Endodermal cell (in vitro differentiated cells): ENCODE measurements around the gene GLS2. TPM values are rescaled to one million over a fixed set of nuclear protein-coding genes. Genes with fewer than 3 reads are reported as not detected.
"Not testable (repeated sequence)": the region's sequence is repeated elsewhere in the genome, so short reads cannot be mapped to it uniquely, and the experiment has no call there.

ENCODE experiments used
- DNase-seq: peaks from one replicate; pipeline ENCODE4 v3.0.0-alpha.2; 2017
- H3K27ac ChIP-seq: 2 replicates; pipeline ENCODE4 v1.5.1; 2013; ENCODE audit warnings: mild to moderate bottlenecking, low read depth, low read length, moderate library complexity
- H3K27me3 ChIP-seq: 2 replicates; pipeline ENCODE4 v1.6.1; 2013; ENCODE audit warnings: mild to moderate bottlenecking, low read length, moderate library complexity; ENCODE audit not compliant: insufficient read depth, control insufficient read depth, poor library complexity, severe bottlenecking
- H3K36me3 ChIP-seq: 2 replicates; pipeline ENCODE4 v1.7.0; 2013; ENCODE audit warnings: mild to moderate bottlenecking, low read length, moderate library complexity; ENCODE audit not compliant: control insufficient read depth, insufficient read depth
- H3K4me1 ChIP-seq: one replicate; pipeline ENCODE4 v1.7.0; 2013; ENCODE audit warnings: low read length; ENCODE audit not compliant: control insufficient read depth, insufficient read depth
- H3K4me3 ChIP-seq: 2 replicates; pipeline ENCODE4 v1.5.1; 2013; ENCODE audit warnings: mild to moderate bottlenecking, low read length, moderate library complexity
- H3K9ac ChIP-seq: 2 replicates; pipeline ENCODE4 v1.6.1; 2013; ENCODE audit warnings: mild to moderate bottlenecking, low read length, moderate library complexity; ENCODE audit not compliant: poor library complexity, severe bottlenecking; ENCODE audit errors: extremely low read depth
- H3K9me3 ChIP-seq: 2 replicates; pipeline ENCODE4 v1.6.1; 2013; ENCODE audit warnings: mild to moderate bottlenecking, low read length, moderate library complexity; ENCODE audit not compliant: control insufficient read depth
- H3K27ac Mint-ChIP-seq: 2 replicates; pipeline ENCODE4 v1.8.0; 2020; ENCODE audit warnings: mixed read lengths
- H3K27me3 Mint-ChIP-seq: 2 replicates; pipeline ENCODE4 v1.8.0; 2021; ENCODE audit warnings: mild to moderate bottlenecking, mixed read lengths; ENCODE audit not compliant: insufficient read depth
- H3K36me3 Mint-ChIP-seq: 2 replicates; pipeline ENCODE4 v1.8.0; 2020; ENCODE audit warnings: low read depth, mixed read lengths
- H3K4me1 Mint-ChIP-seq: 2 replicates; pipeline ENCODE4 v1.8.0; 2020; ENCODE audit warnings: mixed read lengths
- H3K4me3 Mint-ChIP-seq: 2 replicates; pipeline ENCODE4 v1.8.0; 2020; ENCODE audit warnings: mild to moderate bottlenecking, moderate library complexity, mixed read lengths
- H3K9me3 Mint-ChIP-seq: 2 replicates; pipeline ENCODE4 v1.8.0; 2020; ENCODE audit warnings: mild to moderate bottlenecking, mixed read lengths
- CTCF ChIP-seq: fragments of 200-600 bp; sonication (generic); conservative IDR thresholded peaks from 2 replicates; pipeline ENCODE4 v1.5.0; 2021; ENCODE audit warnings: antibody characterized with exemption, mild to moderate bottlenecking
- WGBS, 2 experiments: methylation state at CpG; one replicate each; pipeline versions ENCODE4 v1.1.5 to v1.1.7; 2013; ENCODE audit warnings: missing lambda C conversion rate in 2 of 2, mixed read lengths in 1 of 2; ENCODE audit not compliant: insufficient coverage in 1 of 2, insufficient read length in 1 of 2; 5-methylcytosine and 5-hydroxymethylcytosine counted together
- total RNA-seq, 2 donors: library from RNA; stranded (reverse); fragmentation: NEBNext Ultra II Directional in 1 of 2; extraction: Animal tissue kit (Norgen Biotek cat#: 25700) in 1 of 2; gene quantifications; 2 replicates in 1 of 2; 3 replicates in 1 of 2; pipeline ENCODE4 v1.2.1, GENCODE V29; 2021

Gene GLS2
- total RNA-seq, 2 donors from 2014 or later: 1.5 to 2.7 TPM

- not testable (repeated sequence) for H3K4me3 Mint-ChIP-seq, H3K36me3 ChIP-seq, H3K27ac ChIP-seq, H3K4me3 ChIP-seq, H3K9ac ChIP-seq, H3K4me1 ChIP-seq, H3K36me3 Mint-ChIP-seq, H3K27ac Mint-ChIP-seq, H3K4me1 Mint-ChIP-seq, H3K27me3 ChIP-seq
- WGBS, 2 experiments: 25 to 40% methylated on average over 1 to 14 of the region's 17 CpGs
- Mint-ChIP-seq H3K9me3 (peaks cover 38% of the 10 kb centered on the region), H3K27me3 (peaks cover 47% of the 10 kb centered on the region)
- TF ChIP-seq CTCF: peak; percentile 61
- H3K9me3 ChIP-seq: peaks cover 14% of the 10 kb centered on the region
- peak; percentile 84 for DNase-seq
These were observed 8.7 kb upstream of the GLS2 start for GRCh38 chr12:56496704-56497103.

GRCh38 chr12:56494481-56494880 lies 6.5 kb upstream of the GLS2 start:
- Histone ChIP-seq H3K27me3 (peaks cover 25% of the 10 kb centered on the region), H3K9me3 (peaks cover 14% of the 10 kb centered on the region)
- not testable (repeated sequence) for H3K36me3 Mint-ChIP-seq, H3K4me3 Mint-ChIP-seq, H3K4me3 ChIP-seq, DNase-seq, H3K27ac ChIP-seq, H3K4me1 ChIP-seq, H3K4me1 Mint-ChIP-seq, H3K36me3 ChIP-seq, H3K27ac Mint-ChIP-seq, H3K9ac ChIP-seq
- 95 to 96% methylated on average over 4 to 27 of the region's 27 CpGs for WGBS, 2 experiments
- Mint-ChIP-seq H3K27me3 (peaks cover 51% of the 10 kb centered on the region), H3K9me3 (peaks cover 35% of the 10 kb centered on the region)

GRCh38 chr12:56494106-56494415 lies 6.1 kb upstream of the GLS2 start:
- peaks cover 29% of the 10 kb centered on the region for H3K27me3 ChIP-seq
- not testable (repeated sequence) for H3K27ac ChIP-seq, H3K27ac Mint-ChIP-seq, H3K9ac ChIP-seq, H3K4me1 ChIP-seq, H3K36me3 Mint-ChIP-seq, DNase-seq, H3K4me3 Mint-ChIP-seq, H3K4me1 Mint-ChIP-seq, H3K4me3 ChIP-seq, H3K36me3 ChIP-seq
- 80 to 89% methylated on average over 1 to 15 of the region's 15 CpGs for WGBS, 2 experiments
- peaks cover 35% of the 10 kb centered on the region for H3K9me3 Mint-ChIP-seq
- H3K9me3 ChIP-seq: peaks cover 14% of the 10 kb centered on the region
- H3K27me3 Mint-ChIP-seq: peaks cover 51% of the 10 kb centered on the region

DNA sequence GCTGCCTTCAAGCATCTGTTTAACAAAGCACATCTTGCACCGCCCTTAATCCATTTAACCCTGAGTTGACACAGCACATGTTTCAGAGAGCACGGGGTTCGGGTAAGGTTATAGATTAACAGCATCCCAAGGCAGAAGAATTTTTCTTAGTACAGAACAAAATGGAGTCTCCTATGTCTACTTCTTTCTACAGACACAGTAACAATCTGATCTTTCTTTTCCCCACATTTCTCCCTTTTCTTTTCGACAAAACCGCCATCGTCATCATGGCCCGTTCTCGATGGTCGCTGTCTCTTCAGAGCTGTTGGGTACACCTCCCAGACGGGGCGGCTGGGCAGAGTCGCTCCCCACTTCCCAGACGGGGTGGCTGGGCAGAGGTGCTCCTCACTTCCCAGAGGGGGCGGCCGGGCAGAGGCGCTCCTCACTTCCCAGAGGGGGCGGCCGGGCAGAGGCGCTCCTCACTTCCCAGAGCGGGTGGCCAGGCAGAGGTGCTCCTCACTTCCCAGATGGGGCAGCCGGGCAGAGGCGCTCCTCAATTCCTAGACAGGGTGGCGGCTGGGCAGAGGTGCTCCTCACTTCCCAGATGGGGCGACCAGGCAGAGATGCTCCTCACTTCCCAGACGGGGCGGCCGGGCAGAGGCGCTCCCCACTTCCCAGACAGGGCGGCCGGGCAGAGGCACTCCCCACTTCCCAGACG lies 5.6 kb upstream of the GLS2 start:
- peaks cover 51% of the 10 kb centered on the region for H3K27me3 Mint-ChIP-seq
- not testable (repeated sequence) for H3K4me1 Mint-ChIP-seq, H3K4me3 ChIP-seq, H3K4me3 Mint-ChIP-seq, H3K27ac ChIP-seq, H3K9ac ChIP-seq, H3K36me3 Mint-ChIP-seq, DNase-seq, H3K4me1 ChIP-seq, H3K27ac Mint-ChIP-seq, H3K36me3 ChIP-seq
- Histone ChIP-seq H3K9me3 (peaks cover 19% of the 10 kb centered on the region), H3K27me3 (peaks cover 34% of the 10 kb centered on the region)
- WGBS, 2 experiments: 91% methylated on average over 9 to 31 of the region's 31 CpGs
- peaks cover 40% of the 10 kb centered on the region for H3K9me3 Mint-ChIP-seq
